Measurements from ENCODE around the gene CD59.

CD59 gene, protein sequence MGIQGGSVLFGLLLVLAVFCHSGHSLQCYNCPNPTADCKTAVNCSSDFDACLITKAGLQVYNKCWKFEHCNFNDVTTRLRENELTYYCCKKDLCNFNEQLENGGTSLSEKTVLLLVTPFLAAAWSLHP

DNA sequence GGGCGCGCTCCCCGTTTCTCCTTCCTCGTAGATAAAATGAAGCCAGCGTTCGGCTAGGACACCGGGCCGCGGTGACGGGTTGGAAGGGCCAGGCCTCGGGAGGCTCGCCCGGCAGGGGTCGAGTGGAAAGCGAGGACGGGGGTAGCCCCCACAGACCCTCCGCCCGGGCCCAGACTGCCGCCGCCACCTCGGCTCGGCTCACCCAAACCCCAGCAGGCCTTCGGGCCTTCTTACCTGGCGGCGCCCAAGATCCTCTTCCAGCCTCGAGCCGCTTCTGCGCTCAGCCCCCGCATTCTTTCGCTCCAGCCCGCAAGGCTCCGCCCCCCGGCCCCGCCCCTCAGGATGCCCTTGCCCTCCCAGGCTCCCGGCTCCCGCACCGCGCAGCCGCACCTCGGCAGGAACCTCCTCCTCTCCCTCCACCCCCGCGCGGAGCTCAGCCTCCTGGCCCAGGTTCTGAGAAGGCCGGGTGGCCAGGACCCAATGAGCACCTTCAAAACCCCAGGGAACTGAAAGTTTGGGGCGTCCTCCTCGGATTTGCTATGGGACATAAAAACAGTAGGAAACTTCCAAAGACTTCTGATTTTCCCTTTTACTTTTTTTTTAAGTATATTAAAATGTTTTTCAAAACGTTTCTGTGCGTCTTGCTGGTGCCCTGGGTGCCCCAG, at the start of gene CD59:
Gene CD59, minus strand, starts transcription at position 276 of the 665 bp plus-strand sequence. CDS start 13,978 bp downstream, outside the sequence.
- TF ChIP-seq, protein P1, sequence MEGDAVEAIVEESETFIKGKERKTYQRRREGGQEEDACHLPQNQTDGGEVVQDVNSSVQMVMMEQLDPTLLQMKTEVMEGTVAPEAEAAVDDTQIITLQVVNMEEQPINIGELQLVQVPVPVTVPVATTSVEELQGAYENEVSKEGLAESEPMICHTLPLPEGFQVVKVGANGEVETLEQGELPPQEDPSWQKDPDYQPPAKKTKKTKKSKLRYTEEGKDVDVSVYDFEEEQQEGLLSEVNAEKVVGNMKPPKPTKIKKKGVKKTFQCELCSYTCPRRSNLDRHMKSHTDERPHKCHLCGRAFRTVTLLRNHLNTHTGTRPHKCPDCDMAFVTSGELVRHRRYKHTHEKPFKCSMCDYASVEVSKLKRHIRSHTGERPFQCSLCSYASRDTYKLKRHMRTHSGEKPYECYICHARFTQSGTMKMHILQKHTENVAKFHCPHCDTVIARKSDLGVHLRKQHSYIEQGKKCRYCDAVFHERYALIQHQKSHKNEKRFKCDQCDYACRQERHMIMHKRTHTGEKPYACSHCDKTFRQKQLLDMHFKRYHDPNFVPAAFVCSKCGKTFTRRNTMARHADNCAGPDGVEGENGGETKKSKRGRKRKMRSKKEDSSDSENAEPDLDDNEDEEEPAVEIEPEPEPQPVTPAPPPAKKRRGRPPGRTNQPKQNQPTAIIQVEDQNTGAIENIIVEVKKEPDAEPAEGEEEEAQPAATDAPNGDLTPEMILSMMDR (IDR thresholded peaks at IDR 0.05; ENCODE audit: insufficient read depth, low read length, poor library complexity, severe bottlenecking) = no peak
- peak; percentile 91 for DNase-seq (ENCODE audit: extremely low read depth, insufficient read length)
- Histone ChIP-seq H3K4me3 (replicated peaks; ENCODE audit: low read depth, low read length) (peak within 1 kb of the TSS; percentile 81), H3K27me3 (replicated peaks; ENCODE audit: control insufficient read depth, insufficient read depth, low read length) (no peaks in the 10 kb centered on the region), H3K36me3 (ENCODE audit: control insufficient read depth, insufficient read depth, low read length) (no peaks in the 10 kb centered on the region; the same call in none of the 2 replicates)

DNA sequence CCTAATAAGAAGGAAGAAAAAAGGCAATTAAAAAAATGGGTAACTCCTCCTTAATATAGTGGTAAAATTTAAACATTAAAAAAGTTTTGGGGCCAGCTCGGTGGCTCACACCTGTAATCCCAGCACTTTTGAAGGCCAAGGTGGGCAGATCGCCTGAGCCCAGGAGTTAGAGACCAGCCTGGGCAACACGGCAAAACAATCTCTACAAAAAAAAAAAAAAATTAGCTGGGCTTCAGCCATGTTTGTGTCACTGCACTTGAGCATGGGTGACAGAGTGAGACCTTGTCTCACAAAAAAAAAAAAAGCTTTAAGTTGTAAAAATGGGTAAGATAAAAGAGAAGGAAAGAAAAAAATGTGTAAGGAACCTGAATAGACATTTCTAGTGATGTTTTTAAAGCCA, 49.4 kb upstream of the CD59 start:
- TF ChIP-seq, protein P1 (IDR thresholded peaks at IDR 0.05; ENCODE audit: insufficient read depth, low read length, poor library complexity, severe bottlenecking) = no peak
- Histone ChIP-seq H3K4me3 (replicated peaks; ENCODE audit: low read depth, low read length) (no peak overlapping the region), H3K36me3 (ENCODE audit: control insufficient read depth, insufficient read depth, low read length) (no peaks in the 10 kb centered on the region), H3K27me3 (replicated peaks; ENCODE audit: control insufficient read depth, insufficient read depth, low read length) (no peaks in the 10 kb centered on the region)
- DNase-seq (ENCODE audit: extremely low read depth, insufficient read length) = no peak

DNA sequence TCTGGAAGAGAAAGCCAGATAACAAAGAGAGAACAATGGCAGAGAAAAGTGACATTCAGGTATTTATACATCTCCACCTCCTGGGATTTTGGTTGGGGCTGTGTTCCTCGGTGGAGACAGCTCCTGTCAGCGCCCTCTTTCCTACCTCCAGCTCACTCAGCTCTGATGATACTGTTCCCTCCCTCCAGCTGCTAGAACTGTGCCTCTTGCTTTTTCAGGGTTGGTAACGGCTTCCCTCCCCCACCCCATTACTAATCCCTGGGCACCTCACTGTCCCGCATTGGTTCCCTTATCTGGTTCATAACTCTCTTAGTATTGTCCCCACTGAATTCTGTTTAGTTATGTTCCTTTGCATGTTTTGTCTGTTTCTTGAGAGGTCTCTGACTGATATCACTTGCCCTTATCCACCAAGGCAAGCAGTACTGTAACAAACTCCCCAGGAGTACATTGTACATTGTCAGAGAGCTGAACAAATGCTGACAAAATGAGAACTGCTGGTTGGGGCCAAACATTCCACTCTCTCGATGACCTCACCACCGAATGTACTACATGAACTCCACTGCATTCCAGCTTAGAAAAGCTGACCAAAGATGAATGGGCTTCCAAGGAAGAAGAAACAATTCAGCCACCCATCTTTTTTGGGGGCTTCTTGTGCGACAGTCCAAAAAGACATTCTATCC, 43.8 kb upstream of the CD59 start:
- DNase-seq (ENCODE audit: extremely low read depth, insufficient read length) = no peak

DNA sequence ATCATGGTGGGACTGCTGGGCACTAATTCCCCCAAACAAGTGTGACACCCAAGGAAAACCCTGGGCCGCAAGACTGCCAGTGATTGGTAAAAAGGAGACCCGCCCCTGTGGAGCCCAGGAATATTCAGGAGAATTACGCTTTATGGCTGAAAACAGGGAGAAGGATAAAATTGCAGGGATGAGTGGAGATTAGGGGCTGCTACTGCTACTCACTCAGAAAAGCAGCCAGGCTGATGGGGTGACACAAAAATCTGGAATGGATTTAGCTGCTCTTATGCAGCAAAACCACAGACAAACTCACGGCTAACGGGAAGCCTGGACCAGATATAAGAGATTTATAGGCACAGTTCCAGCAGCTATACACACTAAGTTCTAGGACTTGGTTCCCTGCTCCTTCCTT, 42.5 kb upstream of the CD59 start:
- TF ChIP-seq, protein P1 (IDR thresholded peaks at IDR 0.05; ENCODE audit: insufficient read depth, low read length, poor library complexity, severe bottlenecking) = no peak
- H3K27me3 ChIP-seq (replicated peaks; ENCODE audit: control insufficient read depth, insufficient read depth, low read length) = no peaks in the 10 kb centered on the region
- H3K36me3 ChIP-seq (ENCODE audit: control insufficient read depth, insufficient read depth, low read length) = no peaks in the 10 kb centered on the region
- H3K4me3 ChIP-seq (replicated peaks; ENCODE audit: low read depth, low read length) = no peak overlapping the region
- no peak for DNase-seq (ENCODE audit: extremely low read depth, insufficient read length)

More for the DNA sequence above, 43.8 kb upstream of the CD59 start:
- no peaks in the 10 kb centered on the region for H3K36me3 ChIP-seq (ENCODE audit: control insufficient read depth, insufficient read depth, low read length)
- H3K27me3 ChIP-seq (replicated peaks; ENCODE audit: control insufficient read depth, insufficient read depth, low read length) = no peaks in the 10 kb centered on the region
- no peak overlapping the region for H3K4me3 ChIP-seq (replicated peaks; ENCODE audit: low read depth, low read length)
- TF ChIP-seq, protein P1 (IDR thresholded peaks at IDR 0.05; ENCODE audit: insufficient read depth, low read length, poor library complexity, severe bottlenecking) = no peak

DNA sequence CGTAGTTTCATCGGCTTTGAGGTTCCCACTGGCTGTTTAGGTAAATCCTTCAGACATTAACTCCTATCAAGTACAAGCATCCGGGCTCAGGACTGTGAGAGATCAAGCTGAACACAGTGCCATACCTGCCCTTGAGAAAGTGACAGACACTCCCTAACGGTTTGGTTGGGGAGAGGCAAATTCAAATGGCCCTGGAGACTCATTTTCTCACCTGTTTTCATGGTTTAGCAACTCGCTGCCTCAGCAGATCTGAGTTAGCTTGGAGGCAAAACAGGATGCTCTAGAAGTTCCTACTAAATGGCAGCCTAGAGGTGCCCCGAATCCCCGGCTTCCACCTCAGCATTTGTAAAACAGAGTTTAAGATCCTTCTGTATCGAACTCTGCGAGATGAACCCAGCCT, 41.7 kb upstream of the CD59 start:
- TF ChIP-seq, protein P1 (IDR thresholded peaks at IDR 0.05; ENCODE audit: insufficient read depth, low read length, poor library complexity, severe bottlenecking) = no peak
- H3K27me3 ChIP-seq (replicated peaks; ENCODE audit: control insufficient read depth, insufficient read depth, low read length) = no peaks in the 10 kb centered on the region
- no peaks in the 10 kb centered on the region for H3K36me3 ChIP-seq (ENCODE audit: control insufficient read depth, insufficient read depth, low read length)
- no peak overlapping the region for H3K4me3 ChIP-seq (replicated peaks; ENCODE audit: low read depth, low read length)
- no peak for DNase-seq (ENCODE audit: extremely low read depth, insufficient read length)

Data from GM06990 (cell line).